ENCODE results near the gene FBXL7. TPM values are rescaled to one million over a fixed set of nuclear protein-coding genes. Genes with fewer than 3 reads are reported as not detected.
A peak's percentile ranks its signal among the peaks of the same experiment; 100 is the strongest.

FBXL7 gene
- total and polyA plus RNA-seq, 2 donors (not counting 3 experiments of a cell fraction or from before 2014, with no cell fraction given) = 23.5 to 32.2 TPM

- no peak overlapping the region for H3K4me3 ChIP-seq (replicated peaks in 1 of 3; ENCODE audit: insufficient read depth in 1 of 3, low read depth in 1 of 3, low read length in 3 of 3)
- H3K9me1 ChIP-seq (replicated peaks; ENCODE audit: control insufficient read depth, extremely low read depth, insufficient read depth, low read length) = no peaks in the 10 kb centered on the region
- no peaks in the 10 kb centered on the region for H3K79me2 ChIP-seq (ENCODE audit: control insufficient read depth, insufficient read depth, low read length)
- intact Hi-C loops (cut with micrococcal nuclease) = loop anchor here (10.0 kb wide), 1 partner anchor 685 kb away; no protein-coding TSS in a partner anchor
- FAIRE-seq (peak; percentile 42), DNase-seq (ENCODE audit: low read depth, low spot score) (no peak)
- no peak overlapping the region for H2AFZ ChIP-seq (ENCODE audit: low read depth, low read length)
- H3K4me2 ChIP-seq (ENCODE audit: insufficient read depth, low read length) = no peak overlapping the region
- peaks cover 4% of the 10 kb centered on the region for H4K20me1 ChIP-seq (replicated peaks; ENCODE audit: control insufficient read depth, extremely low read depth, insufficient read depth, low read length)
- CTCF ChIA-PET = interaction anchor here (1.0 to 1.9 kb wide), 3 partner anchors 14 to 684 kb away, joined by 3 to 8 read pairs (median 5); no protein-coding TSS in a partner anchor
- H3K9ac ChIP-seq (replicated peaks; ENCODE audit: extremely low read depth, insufficient read depth, low read length) = no peak overlapping the region
- no peak overlapping the region for H3K27ac ChIP-seq (ENCODE audit: insufficient read depth, low read depth, low read length)
- H3K36me3 ChIP-seq (ENCODE audit: control insufficient read depth in 2 of 2, extremely low read depth in 1 of 2, insufficient read depth in 2 of 2, low read length in 2 of 2) = no peaks in the 10 kb centered on the region
- peaks cover 28% of the 10 kb centered on the region for H3K4me1 ChIP-seq (ENCODE audit: control insufficient read depth, extremely low read depth, insufficient read depth, low read length)
- no TSS peak for BruUV-seq (replicated peaks)
- H3K27me3 ChIP-seq (ENCODE audit: control insufficient read depth in 2 of 2, insufficient read depth in 2 of 2, low read length in 2 of 2) = no peaks in the 10 kb centered on the region
- dilution Hi-C loops (cut with MboI; ENCODE audit: extremely low pct_ligation_motif_present, low sequenced_read_pairs) = no loop called here
- no peaks in the 10 kb centered on the region for H3K9me3 ChIP-seq (replicated peaks; ENCODE audit: control insufficient read depth, insufficient read depth, low read length)
- POLR2A ChIA-PET = no interaction called here
- no peak for TF ChIP-seq CTCF (IDR thresholded peaks at IDR 0.05; ENCODE audit: extremely low read depth in 1 of 2, insufficient read depth in 1 of 2, low read depth in 1 of 2, low read length in 2 of 2)
- TF ChIP-seq FOS (IDR thresholded peaks at IDR 0.05; ENCODE audit: borderline replicate concordance, insufficient read depth, low read length) = peak; percentile 43
- TF ChIP-seq JUN (IDR thresholded peaks at IDR 0.05; ENCODE audit: borderline replicate concordance, insufficient read depth, insufficient read length, low read depth) = peak; percentile 47
- no peak for TF ChIP-seq EZH2 (IDR thresholded peaks at IDR 0.05; ENCODE audit: borderline replicate concordance, low read depth, low read length, severe bottlenecking)
Measured at GRCh38 chr5:15789642-15790041, 289.7 kb downstream of the FBXL7 start.

GRCh38 chr5:15790446-15791018 is 290.6 kb downstream of the FBXL7 start:
- no TSS peak for BruUV-seq (replicated peaks)
- Histone ChIP-seq H3K4me3 (replicated peaks in 1 of 3; ENCODE audit: insufficient read depth in 1 of 3, low read depth in 1 of 3, low read length in 3 of 3) (no peak overlapping the region), H2AFZ (ENCODE audit: low read depth, low read length) (no peak overlapping the region), H3K36me3 (ENCODE audit: control insufficient read depth in 2 of 2, extremely low read depth in 1 of 2, insufficient read depth in 2 of 2, low read length in 2 of 2) (no peaks in the 10 kb centered on the region), H3K27ac (ENCODE audit: insufficient read depth, low read depth, low read length) (no peak overlapping the region), H3K9me3 (replicated peaks; ENCODE audit: control insufficient read depth, insufficient read depth, low read length) (no peaks in the 10 kb centered on the region), H3K9me1 (replicated peaks; ENCODE audit: control insufficient read depth, extremely low read depth, insufficient read depth, low read length) (no peaks in the 10 kb centered on the region), H4K20me1 (replicated peaks; ENCODE audit: control insufficient read depth, extremely low read depth, insufficient read depth, low read length) (peaks cover 4% of the 10 kb centered on the region), H3K27me3 (ENCODE audit: control insufficient read depth in 2 of 2, insufficient read depth in 2 of 2, low read length in 2 of 2) (no peaks in the 10 kb centered on the region), H3K9ac (replicated peaks; ENCODE audit: extremely low read depth, insufficient read depth, low read length) (no peak overlapping the region), H3K79me2 (ENCODE audit: control insufficient read depth, insufficient read depth, low read length) (no peaks in the 10 kb centered on the region), H3K4me1 (ENCODE audit: control insufficient read depth, extremely low read depth, insufficient read depth, low read length) (peaks cover 35% of the 10 kb centered on the region), H3K4me2 (ENCODE audit: insufficient read depth, low read length) (peak overlapping the region; percentile 43)
- POLR2A ChIA-PET = no interaction called here
- DNase-seq (ENCODE audit: low read depth, low spot score) (peak; percentile 47), FAIRE-seq (no peak)
- dilution Hi-C loops (cut with MboI; ENCODE audit: extremely low pct_ligation_motif_present, low sequenced_read_pairs) = no loop called here
- TF ChIP-seq EZH2 (IDR thresholded peaks at IDR 0.05; ENCODE audit: borderline replicate concordance, low read depth, low read length, severe bottlenecking) (no peak), CTCF (IDR thresholded peaks at IDR 0.05; ENCODE audit: extremely low read depth in 1 of 2, insufficient read depth in 1 of 2, low read depth in 1 of 2, low read length in 2 of 2) (no peak), JUN (IDR thresholded peaks at IDR 0.05; ENCODE audit: borderline replicate concordance, insufficient read depth, insufficient read length, low read depth) (peak; percentile 43), FOS (IDR thresholded peaks at IDR 0.05; ENCODE audit: borderline replicate concordance, insufficient read depth, low read length) (peak; percentile 43), POLR2AphosphoS5 (IDR thresholded peaks at IDR 0.05; ENCODE audit: insufficient read depth, low read depth, low read length) (no peak), MYC (IDR thresholded peaks at IDR 0.05; ENCODE audit: low read depth, low read length) (no peak)
- intact Hi-C loops (cut with micrococcal nuclease) = loop anchor here (10.0 kb wide), 1 partner anchor 686 kb away; no protein-coding TSS in a partner anchor
- CTCF ChIA-PET = interaction anchor here (0.9 to 1.9 kb wide), 9 partner anchors 15 to 684 kb away, joined by 3 to 8 read pairs (median 3); no protein-coding TSS in a partner anchor

Data from endothelial cell of umbilical vein (primary cell).